NK-92 (cell line): ENCODE results near the gene NRBF2.

ENCODE experiments used
- DNase-seq: peaks from one replicate; lab custom pipeline; 2025; ENCODE audit not compliant: unreplicated experiment; lab: John Stamatoyannopoulos, UW

The NRBF2 gene

DNA sequence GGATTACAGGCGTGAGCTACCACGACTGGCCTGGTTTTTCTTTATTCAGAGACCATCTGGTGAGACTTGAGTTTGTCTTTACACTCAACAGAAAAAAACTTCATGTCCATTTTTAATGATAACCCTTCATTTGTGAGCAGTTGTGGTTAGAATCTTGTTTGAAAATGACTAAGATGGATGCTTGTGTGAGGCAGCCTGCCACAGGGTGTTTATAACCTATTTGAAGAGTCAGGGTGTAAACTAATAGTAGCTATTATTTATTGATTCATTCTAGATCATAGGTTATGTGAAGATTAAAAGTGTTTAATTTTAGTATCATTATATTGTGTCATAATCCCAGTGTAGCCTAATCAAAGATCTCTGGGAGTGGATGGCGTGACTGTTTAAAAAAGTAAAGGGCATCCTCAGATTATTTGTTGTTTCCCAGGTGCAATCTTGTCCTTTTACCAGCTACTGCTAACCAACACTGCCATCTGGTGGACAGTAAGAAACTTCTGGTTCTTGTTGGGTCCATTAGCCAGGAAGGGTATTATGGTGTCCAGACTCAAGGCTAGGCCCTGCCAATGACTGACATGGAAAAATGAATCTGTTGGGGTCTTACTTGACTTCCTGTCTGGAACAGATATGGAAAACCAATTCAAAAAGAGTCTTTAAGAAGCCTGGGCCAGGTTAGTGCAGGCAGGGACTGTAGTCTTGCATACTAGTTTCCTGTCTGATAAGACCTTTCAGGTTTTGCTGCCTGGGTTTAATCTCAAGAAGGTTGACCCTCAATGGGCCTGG, 24.9 kb downstream of the NRBF2 start:
- no peak for DNase-seq

DNA sequence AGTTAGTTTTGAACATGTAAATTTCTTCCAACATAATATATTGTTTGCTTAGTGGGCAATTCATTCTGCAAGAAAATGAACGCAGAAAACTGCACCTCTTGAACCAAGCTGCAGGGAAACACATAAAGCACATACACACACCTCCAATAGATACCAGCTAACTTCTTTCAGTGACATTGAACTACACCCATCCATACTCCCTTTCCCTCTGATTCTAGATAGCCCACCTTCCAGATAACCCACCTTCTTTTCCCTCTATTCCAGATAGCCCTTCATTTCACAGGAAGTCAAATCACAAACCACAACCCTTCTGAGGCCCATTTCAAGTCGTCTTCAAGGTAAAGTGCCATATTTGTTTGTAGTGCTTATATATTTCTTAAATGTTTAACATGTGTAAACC, 28.5 kb downstream of the NRBF2 start:
- no peak for DNase-seq

DNA sequence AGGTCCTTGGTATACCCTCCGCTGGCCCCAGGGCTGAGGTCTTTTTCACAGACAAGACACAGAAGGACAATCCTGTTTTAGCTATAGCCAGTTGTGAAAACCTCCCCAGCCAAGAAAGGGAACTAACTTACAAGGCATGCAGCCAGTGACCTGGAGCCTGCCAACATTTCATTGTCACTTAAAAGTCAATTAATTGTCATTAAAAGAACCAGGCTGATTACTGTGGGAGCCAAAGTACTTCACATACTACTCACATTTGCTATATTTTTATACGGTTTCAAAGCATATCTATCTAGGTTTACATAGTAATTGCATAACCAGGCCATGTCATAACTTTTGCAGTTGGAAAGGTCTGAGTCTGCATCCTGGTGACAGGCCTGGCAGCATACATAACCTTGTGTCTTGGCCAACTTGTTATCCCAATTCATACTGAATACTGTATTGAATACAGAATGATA, 31.1 kb downstream of the NRBF2 start:
- no peak for DNase-seq

DNA sequence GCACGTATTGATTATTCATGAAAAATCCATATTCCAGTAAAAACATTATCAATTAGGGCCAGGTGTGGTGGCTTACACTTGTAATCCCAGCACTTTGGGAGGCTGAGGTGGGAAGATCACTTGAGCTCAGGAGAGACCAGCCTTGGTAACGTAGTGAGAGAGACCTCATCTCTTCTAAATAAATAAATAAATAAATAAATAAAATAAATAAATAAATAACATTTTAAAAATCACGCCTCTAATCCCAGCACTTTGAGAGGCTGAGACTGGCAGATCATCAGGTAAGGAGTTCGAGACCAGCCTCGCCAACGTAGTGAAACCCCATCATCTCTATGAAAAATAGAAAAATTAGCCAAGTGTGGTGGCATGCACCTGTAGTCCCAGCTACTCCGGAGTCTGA, 32.1 kb downstream of the NRBF2 start:
- DNase-seq, result no peak

DNA sequence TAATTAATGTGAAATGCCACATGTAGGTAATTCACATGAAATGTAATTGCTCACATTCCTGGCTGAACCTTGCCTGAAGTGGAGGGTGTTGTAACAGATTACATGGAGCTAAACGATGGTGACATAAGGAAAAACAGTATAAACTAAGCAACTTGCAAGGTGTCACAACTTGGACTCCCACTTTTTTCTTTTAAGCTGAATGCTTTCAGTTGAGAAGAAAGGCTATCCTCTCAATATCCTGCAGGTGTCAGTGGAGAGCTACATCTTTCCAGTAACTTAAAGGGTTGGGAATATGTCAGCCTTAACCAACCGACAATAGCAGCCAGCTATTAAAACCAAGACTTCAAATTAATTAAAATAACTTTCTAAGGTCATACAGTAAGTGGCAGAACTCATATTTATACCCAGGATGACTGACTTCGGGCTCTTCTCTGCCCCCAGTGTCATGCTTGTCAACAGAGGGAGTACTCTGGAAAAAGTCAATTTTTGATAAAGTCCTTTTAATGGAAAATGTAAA, 33.7 kb downstream of the NRBF2 start:
- DNase-seq, result no peak

DNA sequence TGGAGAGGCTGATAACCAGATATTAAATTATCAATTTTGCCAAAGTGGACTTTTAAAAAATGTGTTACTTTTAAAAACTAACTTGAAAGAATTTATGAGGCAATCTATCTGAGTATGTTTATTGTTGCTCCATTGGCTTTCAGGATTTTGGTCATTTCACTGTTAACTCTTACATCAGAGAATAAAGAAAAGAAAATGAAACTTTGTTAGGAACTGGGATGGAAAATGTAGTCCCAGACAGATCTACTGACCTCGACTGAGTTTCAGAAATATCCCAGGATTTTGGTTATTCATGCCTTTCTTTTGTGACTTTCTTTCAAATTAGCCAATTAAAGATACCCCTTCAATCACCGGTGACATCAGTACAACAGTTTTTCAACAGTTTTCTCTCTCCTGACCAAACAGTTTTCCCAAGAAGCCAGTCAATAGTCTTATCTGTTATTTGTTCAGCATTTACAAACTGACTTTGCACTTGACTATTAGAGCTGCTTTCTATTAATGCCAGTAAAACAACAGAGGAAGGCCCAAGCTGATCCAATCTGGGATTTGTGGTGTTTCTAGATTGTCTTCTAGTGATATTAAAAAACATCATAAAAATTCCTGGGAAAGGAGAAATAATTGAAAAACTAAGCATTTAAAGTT, 35.8 kb downstream of the NRBF2 start:
- no peak for DNase-seq

DNA sequence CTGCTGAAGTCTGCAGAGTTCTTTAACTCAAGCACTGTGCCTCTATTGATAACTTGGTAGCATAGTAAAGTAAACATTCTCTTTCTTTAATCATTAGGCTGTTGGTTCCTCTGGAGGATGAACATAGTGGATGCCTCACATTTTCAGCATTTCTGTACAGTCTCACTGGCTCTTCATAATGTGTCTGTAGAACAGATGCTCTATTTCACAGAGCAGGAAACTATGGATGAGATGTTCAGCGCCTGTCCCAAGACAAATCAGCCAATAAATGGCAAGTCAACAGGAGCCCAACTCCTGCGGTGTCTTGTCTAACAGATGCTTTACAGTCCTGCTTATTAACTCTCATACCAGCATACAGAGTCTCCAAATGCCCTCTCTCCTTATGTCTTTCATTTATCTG, 36.5 kb downstream of the NRBF2 start:
- no peak for DNase-seq

DNA sequence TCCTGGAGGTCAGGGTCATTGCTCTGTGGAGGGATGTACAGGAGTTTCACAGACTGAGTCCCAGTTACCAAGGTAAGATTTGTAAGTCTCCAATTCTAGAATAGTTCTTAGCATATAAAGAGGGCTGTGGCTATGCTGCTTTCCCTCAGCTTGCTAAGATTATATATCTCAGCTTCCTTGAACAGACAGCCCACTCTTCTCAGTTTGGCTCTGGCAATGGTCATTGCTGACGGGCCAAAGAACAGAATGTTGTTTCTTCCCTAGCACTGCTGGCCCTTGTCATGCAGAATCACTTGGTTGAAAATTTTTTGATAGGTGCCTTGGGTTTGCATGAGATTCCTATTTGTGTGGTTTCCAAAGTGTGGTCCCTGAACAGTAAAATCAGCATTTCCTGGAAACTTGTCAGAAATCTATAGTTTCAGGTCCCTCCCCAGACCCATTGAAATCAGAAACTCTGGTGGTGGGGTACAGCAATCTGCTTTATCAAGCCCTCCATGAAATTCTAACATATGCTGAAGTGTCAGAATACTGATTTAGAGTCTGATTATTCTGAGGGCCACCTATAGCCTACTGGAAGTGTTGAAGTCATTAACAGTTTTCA, 38.2 kb downstream of the NRBF2 start:
- DNase-seq, result no peak

DNA sequence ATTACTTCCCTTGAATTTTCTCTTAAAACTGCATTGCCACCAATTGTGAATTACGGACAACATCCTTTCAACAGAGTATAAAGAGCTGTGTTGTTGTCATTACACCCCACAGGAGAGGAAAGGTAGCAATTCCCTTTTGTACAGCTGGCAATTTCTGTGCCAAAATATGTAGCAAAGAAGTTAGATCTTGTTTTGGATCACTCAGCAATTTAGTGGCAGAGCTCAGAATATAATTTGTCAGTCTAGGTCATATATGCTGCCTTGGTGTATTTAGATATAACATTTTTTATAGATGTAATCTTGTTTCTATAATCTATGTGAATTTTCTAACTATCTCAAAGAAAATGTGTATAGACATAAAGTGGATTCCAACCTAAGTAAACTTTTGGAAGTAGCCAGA, 38.8 kb downstream of the NRBF2 start:
- no peak for DNase-seq

DNA sequence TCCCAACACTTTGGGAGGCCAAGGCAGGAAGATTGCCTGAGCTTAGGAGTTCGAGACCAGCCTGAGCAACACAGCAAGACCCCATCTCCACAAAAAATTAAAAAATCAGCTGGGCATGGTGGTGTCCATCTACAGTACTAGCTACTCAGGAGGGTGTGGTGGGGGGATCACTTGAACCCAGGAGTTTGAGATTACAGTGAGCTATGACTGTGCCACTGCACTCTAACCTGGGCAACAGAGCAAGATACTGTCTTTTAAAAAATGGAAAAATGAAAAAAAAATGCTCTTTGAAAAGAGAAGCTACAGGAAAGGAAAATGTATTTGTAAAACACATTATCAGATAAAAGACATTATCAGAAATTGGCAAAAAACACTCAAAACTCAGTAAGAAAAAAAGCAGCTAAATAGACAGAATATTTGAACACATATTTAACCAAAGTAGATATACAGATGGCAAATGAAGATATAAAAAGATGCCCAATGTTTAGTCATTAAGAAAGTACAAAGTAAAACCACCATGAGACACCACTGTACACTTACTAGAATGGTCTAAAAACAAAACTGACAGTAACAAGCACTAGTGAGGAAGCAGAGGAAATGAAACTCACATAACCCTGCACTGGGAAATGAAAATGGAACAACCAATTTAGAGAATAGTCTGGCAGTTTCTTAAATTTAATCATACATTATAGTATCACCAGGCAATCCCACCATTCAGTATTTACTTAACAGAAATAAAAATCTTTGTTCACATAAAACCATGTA, 40.5 kb downstream of the NRBF2 start:
- no peak for DNase-seq

DNA sequence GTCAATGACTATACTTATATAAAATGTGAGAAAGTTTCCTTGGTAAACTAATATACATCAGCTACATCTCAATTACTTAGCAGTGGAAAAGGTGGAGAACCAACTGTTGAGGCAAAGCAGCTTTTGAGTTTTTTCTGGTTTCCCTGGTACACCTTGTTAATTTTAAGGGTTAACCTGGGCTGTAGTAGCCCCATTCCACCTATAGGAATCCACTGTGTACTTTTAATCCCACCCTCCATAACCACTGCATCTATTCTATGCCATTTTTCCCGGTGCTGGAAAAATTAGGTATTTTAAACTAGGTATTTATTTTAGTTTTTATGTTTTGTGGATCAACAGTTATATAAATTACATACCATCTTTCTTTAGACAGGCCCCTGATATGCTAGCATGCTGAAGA, 42.4 kb downstream of the NRBF2 start:
- no peak for DNase-seq

DNA sequence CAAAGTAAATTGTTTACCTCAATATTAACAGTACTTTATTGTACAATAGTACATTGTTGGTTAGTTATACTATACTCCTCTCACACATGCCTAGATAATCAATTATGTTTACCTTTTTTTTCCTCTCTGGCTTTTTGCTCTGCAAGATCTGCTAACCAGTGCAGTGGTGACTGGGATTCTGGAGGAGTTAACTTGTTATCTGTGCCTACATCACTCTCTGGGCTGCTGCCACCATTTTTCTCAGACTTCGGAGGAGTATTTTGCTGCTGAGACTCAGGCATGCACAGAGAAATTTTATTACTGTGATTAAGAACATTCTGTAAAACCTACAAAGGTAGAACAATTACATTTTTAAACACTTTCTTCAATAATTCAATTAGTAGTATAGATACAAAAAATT, 59.7 kb downstream of the NRBF2 start:
- no peak for DNase-seq

DNA sequence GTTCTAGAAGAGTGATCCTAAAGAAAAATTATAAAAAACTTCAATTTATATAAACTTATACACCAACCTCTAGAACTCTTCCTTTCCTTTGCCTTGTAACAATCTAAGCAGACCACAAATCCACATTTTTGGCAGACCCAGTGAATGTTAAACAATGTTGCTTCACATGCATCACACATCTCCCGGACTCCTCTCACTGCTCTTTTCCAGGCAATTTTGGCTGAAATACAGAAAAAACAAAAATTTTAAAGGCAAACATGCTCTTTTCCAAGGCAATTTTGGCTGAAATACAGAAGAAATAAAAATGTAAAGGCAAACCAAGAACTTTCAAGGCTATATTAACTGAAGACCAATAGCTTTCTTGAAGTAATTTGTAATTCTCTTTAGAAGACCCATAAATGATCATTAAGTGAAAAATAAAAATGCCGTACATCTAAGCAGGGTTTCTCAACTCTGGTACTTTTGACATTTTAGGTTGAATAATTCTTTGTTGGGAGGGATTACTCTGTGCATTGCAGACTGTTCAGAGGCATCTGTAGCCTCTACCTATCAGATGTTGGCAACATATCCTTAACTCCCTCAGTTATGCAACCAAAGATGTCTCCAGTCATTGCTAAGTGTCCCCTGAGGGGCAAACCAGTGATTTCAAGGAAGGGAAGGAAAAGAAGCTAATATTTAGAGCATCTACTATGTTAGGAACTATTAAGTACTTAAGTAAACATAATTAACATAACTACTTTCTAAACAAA, 64.4 kb downstream of the NRBF2 start:
- DNase-seq, result no peak

DNA sequence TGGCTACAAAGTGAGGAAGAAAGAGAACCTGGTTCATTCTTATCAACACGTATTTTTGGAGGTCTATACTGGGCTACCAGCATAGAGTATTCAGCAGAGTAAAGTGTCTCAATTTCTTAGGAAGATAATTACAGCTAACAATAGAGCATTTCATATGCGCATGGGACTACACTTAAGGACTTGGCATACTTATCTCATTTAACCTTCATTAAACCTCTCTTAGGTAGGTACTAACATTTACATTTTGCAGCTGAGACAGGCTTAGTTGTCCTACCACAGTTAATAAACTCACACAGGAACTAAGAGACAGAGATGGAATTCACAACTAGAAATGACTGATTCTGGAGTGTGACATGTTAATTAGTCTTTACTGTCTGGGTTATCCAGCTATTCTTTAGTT, 66.6 kb downstream of the NRBF2 start:
- no peak for DNase-seq

DNA sequence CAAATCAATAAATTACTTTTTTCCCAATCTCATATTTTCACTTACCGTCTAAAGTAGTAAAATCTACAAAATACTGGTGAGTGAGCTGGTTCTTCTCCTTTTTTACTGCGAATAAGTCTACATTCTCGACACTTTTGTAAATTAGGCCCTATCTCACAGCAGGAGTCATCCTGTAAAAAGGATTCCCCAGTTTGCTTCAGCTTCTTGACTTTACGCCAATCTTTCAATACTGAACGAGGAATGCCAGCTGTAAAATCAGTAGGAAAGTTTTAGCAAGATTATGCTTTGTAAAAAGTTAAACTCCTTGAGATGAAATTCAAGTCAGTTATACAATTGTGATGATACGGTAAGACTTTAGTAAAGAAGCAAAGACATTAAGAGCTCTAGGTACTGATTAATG, 67.3 kb downstream of the NRBF2 start:
- no peak for DNase-seq

DNA sequence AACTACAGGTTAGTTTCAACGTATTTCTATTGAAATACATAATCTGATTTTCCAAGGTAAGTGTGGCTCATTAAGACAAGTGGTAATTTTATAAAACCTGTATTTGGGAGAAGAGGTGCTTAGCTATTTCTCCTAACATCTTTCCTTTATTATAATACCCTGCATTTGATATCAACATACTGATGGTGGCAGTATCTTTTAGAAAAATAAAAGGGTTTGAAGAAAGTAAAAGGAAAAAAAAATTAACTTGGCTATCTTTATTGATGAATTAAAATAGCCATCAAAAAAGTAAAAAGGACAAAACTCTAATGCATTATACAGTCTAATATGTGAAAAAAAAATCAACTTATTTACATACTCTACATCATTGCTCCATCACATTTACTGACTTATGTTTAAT, 68.0 kb downstream of the NRBF2 start:
- no peak for DNase-seq
